Fibroblast of lung (primary cell): Measurements from ENCODE around the gene FTCDNL1. TPM values are rescaled to one million over a fixed set of nuclear protein-coding genes. Genes with fewer than 3 reads are reported as not detected.

Source experiments
- DNase-seq, 2 donors: peaks; one replicate each; pipeline versions ENCODE4 v3.0.0 to v3.0.0-alpha.2; 2010; ENCODE audit warnings: low read depth in 2 of 2
- H2AFZ ChIP-seq: 2 replicates; pipeline ENCODE4 v1.5.1; 2012; ENCODE audit warnings: low read length, control low read depth, inconsistent platforms
- H3K27ac ChIP-seq: 2 replicates; pipeline ENCODE4 v1.5.1; 2011; ENCODE audit warnings: low read length, control low read depth; ENCODE audit not compliant: insufficient read depth
- H3K27me3 ChIP-seq: 2 replicates; pipeline ENCODE4 v1.5.1; 2011; ENCODE audit warnings: mild to moderate bottlenecking, low read length; ENCODE audit not compliant: control insufficient read depth, insufficient read depth
- H3K36me3 ChIP-seq: 2 replicates; pipeline ENCODE4 v1.5.1; 2011; ENCODE audit warnings: low read length; ENCODE audit not compliant: control insufficient read depth, insufficient read depth
- H3K4me1 ChIP-seq: 2 replicates; pipeline ENCODE4 v1.5.1; 2011; ENCODE audit warnings: low read length; ENCODE audit not compliant: control insufficient read depth, insufficient read depth; ENCODE audit errors: extremely low read depth
- H3K4me2 ChIP-seq: 2 replicates; pipeline ENCODE4 v1.5.1; 2011; ENCODE audit warnings: low read length, control low read depth; ENCODE audit not compliant: insufficient read depth; ENCODE audit errors: extremely low read depth
- H3K4me3 ChIP-seq, 4 experiments: fragments of 200-600 bp in 1 of 4; sonication (generic) in 1 of 4; replicated peaks in 1 of 4; 2 replicates each; pipeline ENCODE4 v1.5.1; 2011 to 2016; ENCODE audit warnings: low read length in 4 of 4, low read depth in 3 of 4, mild to moderate bottlenecking in 3 of 4, control low read depth in 2 of 4, inconsistent platforms in 1 of 4, mixed read lengths in 1 of 4; ENCODE audit not compliant: insufficient read depth in 1 of 4; ENCODE audit errors: control extremely low read depth in 1 of 4
- H3K79me2 ChIP-seq: 2 replicates; pipeline ENCODE4 v1.5.1; 2012; ENCODE audit warnings: mild to moderate bottlenecking, low read length, inconsistent platforms; ENCODE audit not compliant: control insufficient read depth, insufficient read depth
- H3K9ac ChIP-seq: 2 replicates; pipeline ENCODE4 v1.5.1; 2011; ENCODE audit warnings: mild to moderate bottlenecking, low read length, control low read depth; ENCODE audit not compliant: insufficient read depth
- H3K9me3 ChIP-seq: 2 replicates; pipeline ENCODE4 v1.5.1; 2012; ENCODE audit warnings: low read depth, low read length; ENCODE audit not compliant: control insufficient read depth, insufficient read depth
- H4K20me1 ChIP-seq: 2 replicates; pipeline ENCODE4 v1.5.1; 2011; ENCODE audit warnings: low read length; ENCODE audit not compliant: control insufficient read depth, insufficient read depth; ENCODE audit errors: extremely low read depth
- CTCF ChIP-seq, 2 donors: IDR thresholded peaks in 1 of 2; conservative IDR thresholded peaks in 1 of 2; 1 replicate in 1 of 2; 2 replicates in 1 of 2; pipeline ENCODE4 v1.5.1; 2011 to 2012; ENCODE audit warnings: low read length in 2 of 2, control low read depth in 1 of 2, inconsistent platforms in 1 of 2, low read depth in 1 of 2, mild to moderate bottlenecking in 1 of 2
- EZH2 ChIP-seq: IDR thresholded peaks from 2 replicates; pipeline ENCODE4 v1.5.1; 2012; ENCODE audit warnings: low read length, control low read depth, mild to moderate bottlenecking; ENCODE audit errors: missing control alignments
- polyA plus RNA-seq, 2 donors: library from polyadenylated mRNA; depleted of rRNA in 1 of 2; stranded (reverse) in 1 of 2; unstranded in 1 of 2; fragments of >200 nt; gene quantifications; 2 replicates each; pipeline ENCODE4 v1.2.1, GENCODE V29; 2011 to 2012; ENCODE audit warnings: missing spikeins in 1 of 2
- total RNA-seq: library from RNA; depleted of rRNA; stranded (reverse); fragments of >200 nt; gene quantifications from 2 replicates; pipeline ENCODE4 v1.2.1, GENCODE V29; 2014

The FTCDNL1 gene
- total and polyA plus RNA-seq, 2 donors (not counting 1 experiment from before 2014, with no cell fraction given) = 1.0 to 3.6 TPM

DNA sequence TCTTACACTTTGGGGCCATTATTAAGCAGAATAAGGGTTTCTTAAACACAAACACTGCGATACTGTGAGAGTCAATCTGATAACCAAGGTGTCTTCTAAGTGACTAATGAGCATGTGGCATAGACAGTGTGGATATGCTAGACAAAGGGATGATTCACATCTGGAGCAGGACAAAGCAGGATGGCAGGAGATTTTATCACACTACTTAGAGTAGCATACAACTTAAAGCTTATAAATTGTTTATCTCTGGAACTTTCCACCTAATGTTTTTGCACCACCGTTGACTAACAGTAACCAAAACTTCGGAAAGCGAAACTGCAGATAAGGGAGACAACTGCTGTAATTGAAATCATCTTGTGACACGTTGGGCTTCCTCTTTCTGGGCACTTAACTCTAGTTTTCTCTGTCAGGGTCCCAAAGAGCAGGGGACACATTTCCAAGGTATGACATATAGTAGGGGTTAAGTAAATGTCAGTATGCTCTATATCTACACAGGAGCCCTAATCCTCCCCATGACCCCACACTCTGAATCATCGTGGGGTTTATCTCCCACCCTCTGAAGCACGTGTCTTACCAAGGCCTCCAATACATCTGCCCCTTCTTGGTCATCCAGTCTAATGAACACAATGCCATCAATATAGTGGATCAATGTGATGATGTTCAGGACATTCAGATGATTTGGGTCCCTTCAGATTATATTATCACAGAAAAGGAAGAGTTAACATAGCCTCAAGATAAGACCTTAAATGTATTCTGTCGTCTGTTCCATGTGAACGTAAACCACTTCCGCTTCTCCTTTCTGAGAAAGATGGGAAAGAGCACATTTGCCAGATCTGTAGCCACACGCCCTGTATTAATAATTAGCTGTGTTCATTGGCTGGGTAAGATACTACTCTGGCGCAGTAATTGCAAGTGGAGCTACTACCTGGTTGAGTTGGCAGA, 78.7 kb downstream of the FTCDNL1 start:
- no peak overlapping the region for H3K4me2 ChIP-seq
- TF ChIP-seq CTCF (conservative IDR thresholded peaks at IDR 0.05 in 1 of 2, IDR thresholded peaks at IDR 0.05 in 1 of 2; ENCODE audit: low read depth in 1 of 2, low read length in 2 of 2) (no peak), EZH2 (no peak)
- H3K9ac ChIP-seq = no peak overlapping the region

GRCh38 chr2:199770716-199771115, 80.3 kb downstream of the FTCDNL1 start:
- DNase-seq = no peak
- no peak overlapping the region for H3K4me3 ChIP-seq
- H4K20me1 ChIP-seq = no peaks in the 10 kb centered on the region
- no peak overlapping the region for H2AFZ ChIP-seq
- no peak overlapping the region for H3K27ac ChIP-seq
- no peaks in the 10 kb centered on the region for H3K79me2 ChIP-seq
- H3K4me1 ChIP-seq = no peaks in the 10 kb centered on the region
- no peaks in the 10 kb centered on the region for H3K27me3 ChIP-seq
- H3K9me3 ChIP-seq = no peaks in the 10 kb centered on the region
- no peak overlapping the region for H3K4me2 ChIP-seq
- H3K36me3 ChIP-seq = no peaks in the 10 kb centered on the region
- H3K9ac ChIP-seq = no peak overlapping the region
- no peak for TF ChIP-seq EZH2
- no peak for TF ChIP-seq CTCF (conservative IDR thresholded peaks at IDR 0.05 in 1 of 2, IDR thresholded peaks at IDR 0.05 in 1 of 2; ENCODE audit: low read depth in 1 of 2, low read length in 2 of 2)

More for the DNA sequence above, 78.7 kb downstream of the FTCDNL1 start:
- H3K4me1 ChIP-seq = no peaks in the 10 kb centered on the region
- H4K20me1 ChIP-seq = no peaks in the 10 kb centered on the region
- no peaks in the 10 kb centered on the region for H3K9me3 ChIP-seq
- H3K27me3 ChIP-seq = no peaks in the 10 kb centered on the region
- H3K4me3 ChIP-seq = no peak overlapping the region
- DNase-seq = no peak
- no peaks in the 10 kb centered on the region for H3K79me2 ChIP-seq
- H3K36me3 ChIP-seq = no peaks in the 10 kb centered on the region
- no peak overlapping the region for H3K27ac ChIP-seq
- no peak overlapping the region for H2AFZ ChIP-seq

DNA sequence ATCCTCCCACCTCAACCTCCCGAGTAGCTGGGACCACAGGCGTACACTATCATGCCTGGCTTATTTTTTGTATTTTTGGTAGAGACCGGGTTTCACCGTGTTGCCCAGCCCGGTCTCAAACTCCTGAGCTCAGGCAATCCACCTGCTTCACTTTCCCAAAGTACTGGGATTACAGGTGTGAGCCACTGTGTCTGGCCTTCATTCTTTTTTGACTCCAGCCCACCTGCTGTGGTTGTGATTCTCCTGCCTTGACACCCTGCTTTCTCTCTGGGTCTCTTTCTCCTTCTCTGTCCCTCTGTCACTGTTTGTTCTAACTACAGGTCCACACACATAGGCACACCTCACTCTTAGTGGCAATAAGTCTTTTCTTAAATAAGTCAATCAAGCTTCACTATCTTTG, 85.3 kb downstream of the FTCDNL1 start:
- Histone ChIP-seq H3K27ac (no peak overlapping the region), H2AFZ (no peak overlapping the region), H3K4me1 (no peaks in the 10 kb centered on the region), H3K9ac (no peak overlapping the region), H4K20me1 (no peaks in the 10 kb centered on the region), H3K9me3 (no peaks in the 10 kb centered on the region), H3K4me2 (no peak overlapping the region), H3K27me3 (no peaks in the 10 kb centered on the region), H3K36me3 (no peaks in the 10 kb centered on the region), H3K79me2 (no peaks in the 10 kb centered on the region), H3K4me3 (no peak overlapping the region)
- no peak for DNase-seq
- TF ChIP-seq CTCF (conservative IDR thresholded peaks at IDR 0.05 in 1 of 2, IDR thresholded peaks at IDR 0.05 in 1 of 2; ENCODE audit: low read depth in 1 of 2, low read length in 2 of 2) = no peak
- no peak for TF ChIP-seq EZH2
